GM19025 (cell line): ENCODE results near the gene ARHGEF17.
A peak's percentile ranks its signal among the peaks of the same experiment; 100 is the strongest.
"Not testable (repeated sequence)": the region's sequence is repeated elsewhere in the genome, so short reads cannot be mapped to it uniquely, and the experiment has no call there.

ENCODE experiments used
- ATAC-seq: cut with Tn5 transposase; IDR thresholded peaks from one replicate; pipeline ENCODE4 v1.9.1; 2021; ENCODE audit warnings: mild to moderate bottlenecking, low read depth, moderate library complexity; ENCODE audit not compliant: unreplicated experiment

Gene ARHGEF17

GRCh38 chr11:73271936-73272679 lies 36.0 kb upstream of the ARHGEF17 start, which contains the start of gene P2RY6:
P2RY6 (plus strand) TSS chr11:73272338; CDS start chr11:73296519, 24,181 bp downstream.
- no peak for ATAC-seq

GRCh38 chr11:73272680-73273038 lies 35.4 kb upstream of the ARHGEF17 start:
- ATAC-seq = no peak

- no peak for ATAC-seq
Measured at GRCh38 chr11:73273222-73273895, 34.7 kb upstream of the ARHGEF17 start.

- not testable (repeated sequence) for ATAC-seq
Measured at GRCh38 chr11:73274191-73274590, 33.9 kb upstream of the ARHGEF17 start.

GRCh38 chr11:73274722-73275380 lies 33.2 kb upstream of the ARHGEF17 start:
- no peak for ATAC-seq

- ATAC-seq = no peak
Measured at GRCh38 chr11:73275381-73275750, 32.7 kb upstream of the ARHGEF17 start.

- no peak for ATAC-seq
Measured at GRCh38 chr11:73277467-73277866, 30.6 kb upstream of the ARHGEF17 start.

GRCh38 chr11:73280626-73281025 lies 27.4 kb upstream of the ARHGEF17 start:
- no peak for ATAC-seq

- ATAC-seq = no peak
Measured at GRCh38 chr11:73281201-73281741, 26.8 kb upstream of the ARHGEF17 start.

GRCh38 chr11:73281796-73282660 lies 26.0 kb upstream of the ARHGEF17 start:
- no peak for ATAC-seq

GRCh38 chr11:73283276-73284000 lies 24.6 kb upstream of the ARHGEF17 start:
- ATAC-seq = no peak

GRCh38 chr11:73284106-73284505 lies 24.0 kb upstream of the ARHGEF17 start:
- no peak for ATAC-seq

GRCh38 chr11:73285721-73286120 lies 22.4 kb upstream of the ARHGEF17 start:
- ATAC-seq = no peak

GRCh38 chr11:73286240-73286810 lies 21.8 kb upstream of the ARHGEF17 start:
- ATAC-seq = no peak

GRCh38 chr11:73287400-73288101 lies 20.5 kb upstream of the ARHGEF17 start:
- no peak for ATAC-seq

GRCh38 chr11:73288192-73288872 lies 19.7 kb upstream of the ARHGEF17 start:
- no peak for ATAC-seq

GRCh38 chr11:73288873-73289707 lies 19.0 kb upstream of the ARHGEF17 start:
- peak; percentile 79 for ATAC-seq
